K562 (cell line): ENCODE results near the gene HELT. TPM values are rescaled to one million over a fixed set of nuclear protein-coding genes. Genes with fewer than 3 reads are reported as not detected.

Experiments
- ATAC-seq: fragments of 200-7000 bp; cut with Tn5 transposase; 3 replicates; pipeline ENCODE4 v1.9.1; 2020; ENCODE audit warnings: moderate library complexity
- BruUV-seq: library from RNA; stranded (reverse); fragments of 400-500 nt; replicated peaks from 2 replicates; lab custom pipeline; 2021; lab: Mats Ljungman, UMichigan
- CTCF ChIA-PET: fragments of 300-600 bp; formaldehyde crosslinking; extraction: SDS; loops from one replicate; lab custom pipeline; 2021; ENCODE audit warnings: low intra/inter-chr PET ratio; lab: Yijun Ruan, JAX
- POLR2A ChIA-PET: fragments of 300-600, 350-650 bp; sonication (Branson Sonifier 250); formaldehyde crosslinking; extraction: SDS; loops from one replicate; lab custom pipeline; 2021; ENCODE audit warnings: antibody characterized with exemption, inconsistent platforms; lab: Yijun Ruan, JAX
- DNase-seq, 4 experiments: peaks; one replicate each; pipeline versions ENCODE4 v3.0.0 to v3.0.0-alpha.2; 2011 to 2018; ENCODE audit warnings: low spot score in 3 of 4, mixed read lengths in 3 of 4; ENCODE audit errors: extremely low read depth in 1 of 4
- FAIRE-seq: peaks from 2 replicates; lab custom pipeline; 2011; peaks lifted over from hg19 to GRCh38; lab: Jason Lieb, UNC
- H2AFZ ChIP-seq: 2 replicates; pipeline ENCODE4 v1.6.0; 2011; ENCODE audit warnings: low read depth, low read length, control low read depth, inconsistent platforms
- H3K27ac ChIP-seq: fragments of 200-600 bp; 3 replicates; pipeline ENCODE4 v1.8.0; 2011; ENCODE audit warnings: low read depth, mild to moderate bottlenecking, control low read depth, inconsistent platforms, low read length, moderate library complexity, mixed read lengths; ENCODE audit errors: extremely low read depth
- H3K27me3 ChIP-seq, 2 experiments: fragments of 300-600 bp in 1 of 2; 2 replicates in 1 of 2; 3 replicates in 1 of 2; pipeline versions ENCODE4 v1.6.0 to v1.8.0; 2011; ENCODE audit warnings: inconsistent platforms in 2 of 2, low read length in 2 of 2, mild to moderate bottlenecking in 1 of 2, mixed read lengths in 1 of 2, moderate library complexity in 1 of 2; ENCODE audit not compliant: control insufficient read depth in 2 of 2, insufficient read depth in 2 of 2
- H3K36me3 ChIP-seq: fragments of 300-600 bp; 3 replicates; pipeline ENCODE4 v1.8.0; 2011; ENCODE audit warnings: mild to moderate bottlenecking, low read length, inconsistent platforms; ENCODE audit not compliant: control insufficient read depth, insufficient read depth
- H3K4me1 ChIP-seq, 2 experiments: fragments of 200-600 bp in 1 of 2; replicated peaks in 1 of 2; 2 replicates in 1 of 2; 3 replicates in 1 of 2; pipeline versions ENCODE4 v1.5.1 to v1.8.0; 2011; ENCODE audit warnings: inconsistent platforms in 2 of 2, low read length in 2 of 2, mild to moderate bottlenecking in 1 of 2, mixed read lengths in 1 of 2, moderate library complexity in 1 of 2; ENCODE audit not compliant: control insufficient read depth in 2 of 2, insufficient read depth in 2 of 2
- H3K4me2 ChIP-seq: 2 replicates; pipeline ENCODE4 v1.6.1; 2011; ENCODE audit warnings: low read length, control low read depth, inconsistent platforms, mixed read lengths; ENCODE audit not compliant: insufficient read depth
- H3K4me3 ChIP-seq: fragments of 200-600 bp; sonication (generic), shearing (Covaris generic); 2 replicates; pipeline ENCODE4 v1.5.1; 2016; ENCODE audit warnings: control low read depth, inconsistent platforms
- H3K79me2 ChIP-seq: fragments of 200-600 bp; 3 replicates; pipeline ENCODE4 v1.8.0; 2011; ENCODE audit warnings: low read length, inconsistent platforms; ENCODE audit not compliant: control insufficient read depth, insufficient read depth
- H3K9ac ChIP-seq, 2 experiments: 2 replicates each; pipeline versions ENCODE4 v1.6.0 to v1.6.1; 2011; ENCODE audit warnings: low read depth in 2 of 2, low read length in 2 of 2, control low read depth in 1 of 2, inconsistent platforms in 1 of 2, mild to moderate bottlenecking in 1 of 2, mixed read lengths in 1 of 2; ENCODE audit not compliant: insufficient read depth in 1 of 2
- H3K9me1 ChIP-seq: one replicate; pipeline ENCODE4 v1.6.0; 2011; ENCODE audit warnings: inconsistent platforms, mild to moderate bottlenecking, low read length, moderate library complexity; ENCODE audit not compliant: control insufficient read depth, insufficient read depth
- H3K9me3 ChIP-seq: replicated peaks from 2 replicates; pipeline ENCODE4 v1.5.1; 2011; ENCODE audit warnings: low read depth, low read length, inconsistent platforms; ENCODE audit not compliant: control insufficient read depth, insufficient read depth
- H4K20me1 ChIP-seq: replicated peaks from 2 replicates; pipeline ENCODE4 v1.6.1; 2011; ENCODE audit warnings: low read length, inconsistent platforms, mixed read lengths; ENCODE audit not compliant: control insufficient read depth, insufficient read depth
- ASH1L ChIP-seq: fragments of 450-650 bp; IDR thresholded peaks from 2 replicates; pipeline ENCODE4 v1.6.1; 2018; ENCODE audit warnings: borderline replicate concordance, mild to moderate bottlenecking, low read depth; ENCODE audit not compliant: partially characterized antibody
- BMI1 ChIP-seq: fragments of 150-350 bp; IDR thresholded peaks from 2 replicates; pipeline ENCODE4 v1.6.1; 2014; ENCODE audit warnings: low read length
- ERF ChIP-seq: fragments of 450-650 bp; formaldehyde crosslinking; IDR thresholded peaks from 2 replicates; pipeline ENCODE4 v1.4.0; 2020; ENCODE audit warnings: mild to moderate bottlenecking, mixed read lengths
- HNRNPL ChIP-seq: fragments of 200-400 bp; formaldehyde crosslinking; IDR thresholded peaks from 2 replicates; pipeline ENCODE4 v1.6.1; 2017; ENCODE audit warnings: low read depth, mild to moderate bottlenecking, low read length
- JUND ChIP-seq, 2 experiments: IDR thresholded peaks; 2 replicates in 1 of 2; 3 replicates in 1 of 2; pipeline ENCODE4 v1.6.1; 2011; ENCODE audit warnings: borderline replicate concordance in 2 of 2, low read depth in 2 of 2, low read length in 2 of 2, improper control_type of control experiment in 1 of 2, missing biosample characterization in 1 of 2, missing genetic modification characterization in 1 of 2, missing genetic modification reagents in 1 of 2
- MCM5 ChIP-seq: fragments of 450-650 bp; IDR thresholded peaks from 2 replicates; pipeline ENCODE4 v1.6.1; 2016; ENCODE audit warnings: low read depth
- MED1 ChIP-seq: sonication (generic); formaldehyde crosslinking; IDR thresholded peaks from 2 replicates; pipeline ENCODE4 v1.8.1; 2023; ENCODE audit warnings: missing genetic modification reagents, borderline replicate concordance
- NFE2 ChIP-seq: IDR thresholded peaks from 2 replicates; pipeline ENCODE4 v1.6.1; 2014; ENCODE audit warnings: antibody characterized with exemption, low read depth
- TCF3 ChIP-seq: sonication (generic); formaldehyde crosslinking; IDR thresholded peaks from 2 replicates; pipeline ENCODE4 v1.4.0; 2020; ENCODE audit warnings: mild to moderate bottlenecking, missing genetic modification reagents
- ZBTB12 ChIP-seq: fragments of 250-450 bp; sonication (Bioruptor Pico); IDR thresholded peaks from 2 replicates; pipeline ENCODE4 v1.4.0; 2020
- ZNF274 ChIP-seq: IDR thresholded peaks from 2 replicates; pipeline ENCODE4 v1.6.1; 2011; ENCODE audit warnings: low read depth, mild to moderate bottlenecking, low read length, moderate library complexity, borderline replicate concordance
- ZNF316 ChIP-seq: fragments of 450-650 bp; IDR thresholded peaks from 2 replicates; pipeline ENCODE4 v1.6.1; 2016
- ZNF324 ChIP-seq: fragments of 250-450 bp; sonication (Bioruptor Pico); IDR thresholded peaks from 2 replicates; pipeline ENCODE4 v1.4.0; 2020; ENCODE audit warnings: mild to moderate bottlenecking
- ZNF354B ChIP-seq: fragments of 250-450 bp; sonication (Bioruptor Pico); IDR thresholded peaks from 2 replicates; pipeline ENCODE4 v1.4.0; 2020
- ZNF778 ChIP-seq: fragments of 450-650 bp; formaldehyde crosslinking; IDR thresholded peaks from 2 replicates; pipeline ENCODE4 v1.4.0; 2020; ENCODE audit warnings: mild to moderate bottlenecking, moderate library complexity
- WGBS: fragments of 100-300 bp; shearing (Covaris generic); methylation state at CpG from one replicate; pipeline ENCODE4 v1.1.6; 2016; ENCODE audit warnings: low coverage, mixed read lengths; ENCODE audit not compliant: insufficient coverage; ENCODE audit errors: missing lambda C conversion rate; 5-methylcytosine and 5-hydroxymethylcytosine counted together
- in situ Hi-C: fragments of 300-500 bp; cut with MboI; formaldehyde crosslinking; loops from 4 replicates; pipeline ENCODE4 v1.15.0; 2018; ENCODE audit warnings: inconsistent platforms, mixed read lengths
- intact Hi-C: fragments of 100-400 bp; cut with micrococcal nuclease; formaldehyde crosslinking; loops from 2 replicates; pipeline ENCODE4 v1.14.2; 2022
- polyA plus RNA-seq, 8 experiments: library from polyadenylated mRNA; depleted of rRNA in 4 of 8; stranded (reverse) in 5 of 8; unstranded in 3 of 8; fragments of >200 nt; fragmentation: Nextera tagmentation in 2 of 8; fragmentation: Illumina TruSeq in 1 of 8; extraction: Ambion mirVana in 2 of 8; extraction: Trizol in 1 of 8; gene quantifications; 2 replicates each; pipeline versions ENCODE4 v1.2.1 to v1.2.3, GENCODE V29; 2011 to 2014; ENCODE audit warnings: inconsistent platforms in 1 of 8, missing spikeins in 1 of 8
- total RNA-seq, 7 experiments: library from RNA; depleted of rRNA in 6 of 7; stranded (reverse); fragments of >200 nt in 6 of 7; fragmentation: Illumina TruSeq in 2 of 7; extraction: Trizol in 2 of 7; gene quantifications; 2 replicates each; pipeline versions ENCODE4 v1.2.1 to v1.2.3, GENCODE V29; 2011 to 2021; ENCODE audit warnings: low replicate concordance in 1 of 7
- TF ChIP-seq, protein P1 (sequence below), 3 experiments: IDR thresholded peaks in 2 of 3; conservative IDR thresholded peaks in 1 of 3; 2 replicates each; pipeline ENCODE4 v1.5.1; 2011 to 2012; ENCODE audit warnings: low read length in 3 of 3, mild to moderate bottlenecking in 3 of 3, control low read depth in 2 of 3, improper control_type of control experiment in 1 of 3, inconsistent platforms in 1 of 3, low read depth in 1 of 3, mixed read lengths in 1 of 3, moderate library complexity in 1 of 3; ENCODE audit not compliant: insufficient read depth in 2 of 3
- TF ChIP-seq, protein P2 (sequence below), 2 experiments: fragments of 450-650 bp; IDR thresholded peaks; 2 replicates each; pipeline ENCODE4 v1.6.1; 2016

Gene HELT
- total and polyA plus RNA-seq, 9 of the 15 experiments (the other 6 are each of a cell fraction or from before 2014, with no cell fraction given) = not detected

DNA sequence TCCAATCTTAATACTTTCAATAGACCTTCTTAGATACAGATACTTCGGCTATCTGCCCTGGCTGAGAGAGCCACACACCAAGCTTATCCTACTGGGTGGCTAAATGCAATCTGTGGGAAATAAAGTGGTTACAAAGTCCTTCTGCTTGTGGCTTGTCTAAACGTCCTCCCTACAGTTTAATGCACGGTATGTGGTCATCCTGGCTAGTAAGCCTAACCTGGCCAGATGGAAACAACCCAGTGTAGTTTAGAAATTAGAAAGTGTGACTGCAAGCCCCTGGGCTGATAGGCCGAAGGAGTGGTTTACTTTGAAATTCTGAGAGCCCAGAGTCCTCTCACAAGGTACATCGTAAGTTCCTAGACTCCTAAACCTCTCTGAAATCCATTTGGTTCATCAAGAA, 47.9 kb downstream of the HELT start (continued):
- TF ChIP-seq ZNF324 (CRISPR knock-in tag) (no peak), JUND (IDR thresholded peaks at IDR 0.05; ENCODE audit: borderline replicate concordance, low read depth, low read length) (no peak), JUND (tag; IDR thresholded peaks at IDR 0.05; ENCODE audit: borderline replicate concordance, low read depth, low read length) (no peak), ERF (CRISPR knock-in tag) (no peak), ZBTB12 (CRISPR knock-in tag) (no peak), TCF3 (CRISPR knock-in tag) (no peak), MED1 (CRISPR knock-in tag) (no peak), ZNF354B (CRISPR knock-in tag) (no peak)

DNA sequence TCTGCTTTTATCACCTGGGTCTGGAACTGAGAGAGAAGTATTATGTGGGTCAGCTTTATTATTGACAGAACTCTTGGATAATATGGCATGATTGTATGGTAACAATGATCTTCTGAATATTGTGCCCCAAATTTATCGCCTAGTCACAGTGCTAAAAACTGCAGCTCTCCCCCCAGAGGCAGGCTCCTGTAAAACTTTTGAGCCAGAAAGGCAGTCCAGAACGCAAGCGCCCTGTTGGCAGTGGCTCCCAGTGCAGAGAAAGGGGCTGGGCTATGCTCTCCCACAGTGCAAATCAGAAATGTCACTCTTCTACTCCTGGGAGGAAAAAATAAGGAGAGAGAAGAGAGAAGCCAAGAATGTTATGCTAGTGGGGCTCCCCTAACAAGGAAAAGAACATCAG, 50.5 kb downstream of the HELT start:
- Histone ChIP-seq H3K9ac (no peak overlapping the region), H3K4me3 (no peak overlapping the region), H3K79me2 (no peaks in the 10 kb centered on the region), H3K9me3 (no peaks in the 10 kb centered on the region), H3K27me3 (peaks cover 26% of the 10 kb centered on the region in 2 experiments), H3K4me1 (no peaks in the 10 kb centered on the region), H4K20me1 (no peaks in the 10 kb centered on the region), H3K4me2 (no peak overlapping the region; the same call in 1 of the 2 replicates), H3K36me3 (no peaks in the 10 kb centered on the region), H3K9me1 (no peaks in the 10 kb centered on the region), H2AFZ (peak overlapping the region; percentile 38; the same call in 1 of the 2 replicates), H3K27ac (no peak overlapping the region)
- intact Hi-C loops = no loop called here
- CTCF ChIA-PET = no interaction called here
- FAIRE-seq = no peak
- TF ChIP-seq NFE2 = peak; percentile 54
- TF ChIP-seq, protein P1, sequence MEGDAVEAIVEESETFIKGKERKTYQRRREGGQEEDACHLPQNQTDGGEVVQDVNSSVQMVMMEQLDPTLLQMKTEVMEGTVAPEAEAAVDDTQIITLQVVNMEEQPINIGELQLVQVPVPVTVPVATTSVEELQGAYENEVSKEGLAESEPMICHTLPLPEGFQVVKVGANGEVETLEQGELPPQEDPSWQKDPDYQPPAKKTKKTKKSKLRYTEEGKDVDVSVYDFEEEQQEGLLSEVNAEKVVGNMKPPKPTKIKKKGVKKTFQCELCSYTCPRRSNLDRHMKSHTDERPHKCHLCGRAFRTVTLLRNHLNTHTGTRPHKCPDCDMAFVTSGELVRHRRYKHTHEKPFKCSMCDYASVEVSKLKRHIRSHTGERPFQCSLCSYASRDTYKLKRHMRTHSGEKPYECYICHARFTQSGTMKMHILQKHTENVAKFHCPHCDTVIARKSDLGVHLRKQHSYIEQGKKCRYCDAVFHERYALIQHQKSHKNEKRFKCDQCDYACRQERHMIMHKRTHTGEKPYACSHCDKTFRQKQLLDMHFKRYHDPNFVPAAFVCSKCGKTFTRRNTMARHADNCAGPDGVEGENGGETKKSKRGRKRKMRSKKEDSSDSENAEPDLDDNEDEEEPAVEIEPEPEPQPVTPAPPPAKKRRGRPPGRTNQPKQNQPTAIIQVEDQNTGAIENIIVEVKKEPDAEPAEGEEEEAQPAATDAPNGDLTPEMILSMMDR (IDR thresholded peaks at IDR 0.05 in 2 of 3, conservative IDR thresholded peaks at IDR 0.05 in 1 of 3; ENCODE audit: insufficient read depth in 2 of 3, low read depth in 1 of 3, low read length in 3 of 3) = peak in 2 of 3 experiments; percentile 12 to 14; a peak in 2 of 6 replicates
- no peak for TF ChIP-seq ASH1L
- TF ChIP-seq, protein P2, sequence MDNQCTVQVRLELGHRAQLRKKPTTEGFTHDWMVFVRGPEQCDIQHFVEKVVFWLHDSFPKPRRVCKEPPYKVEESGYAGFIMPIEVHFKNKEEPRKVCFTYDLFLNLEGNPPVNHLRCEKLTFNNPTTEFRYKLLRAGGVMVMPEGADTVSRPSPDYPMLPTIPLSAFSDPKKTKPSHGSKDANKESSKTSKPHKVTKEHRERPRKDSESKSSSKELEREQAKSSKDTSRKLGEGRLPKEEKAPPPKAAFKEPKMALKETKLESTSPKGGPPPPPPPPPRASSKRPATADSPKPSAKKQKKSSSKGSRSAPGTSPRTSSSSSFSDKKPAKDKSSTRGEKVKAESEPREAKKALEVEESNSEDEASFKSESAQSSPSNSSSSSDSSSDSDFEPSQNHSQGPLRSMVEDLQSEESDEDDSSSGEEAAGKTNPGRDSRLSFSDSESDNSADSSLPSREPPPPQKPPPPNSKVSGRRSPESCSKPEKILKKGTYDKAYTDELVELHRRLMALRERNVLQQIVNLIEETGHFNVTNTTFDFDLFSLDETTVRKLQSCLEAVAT (IDR thresholded peaks at IDR 0.05) = no peak
- no peak for TF ChIP-seq HNRNPL
- 0 out of 2 replicates have a peak, but pooled peaks have one; percentile 20 for TF ChIP-seq ZNF316
- TF ChIP-seq BMI1 = 0 out of 2 replicates have a peak, but pooled peaks have one; percentile 28
- TF ChIP-seq ZNF778 (CRISPR knock-in tag) = no peak
- TF ChIP-seq ZNF274 = no peak
- TF ChIP-seq MCM5 = no peak
- WGBS = 0% methylated on average over 3 of the region's 3 CpGs
- peak in 2 of 4 experiments; percentile 14 to 18 for DNase-seq
- no TSS peak for BruUV-seq
- POLR2A ChIA-PET = interaction anchor here (0.6 kb wide), 1 partner anchor 822 kb away, joined by 3 read pairs; no protein-coding TSS in a partner anchor
- in situ Hi-C loops = no loop called here
- peak; percentile 88 for ATAC-seq
